NCI-H2171 treated with DMSO at 0.1 percent for 48 hours (cell line): ENCODE data around the gene RRAGC.
"Not testable (repeated sequence)": the region's sequence is repeated elsewhere in the genome, so short reads cannot be mapped to it uniquely, and the experiment has no call there.

Experiments
- DNase-seq: peaks from one replicate; lab custom pipeline; 2025; lab: John Stamatoyannopoulos, UW

The RRAGC gene

DNA sequence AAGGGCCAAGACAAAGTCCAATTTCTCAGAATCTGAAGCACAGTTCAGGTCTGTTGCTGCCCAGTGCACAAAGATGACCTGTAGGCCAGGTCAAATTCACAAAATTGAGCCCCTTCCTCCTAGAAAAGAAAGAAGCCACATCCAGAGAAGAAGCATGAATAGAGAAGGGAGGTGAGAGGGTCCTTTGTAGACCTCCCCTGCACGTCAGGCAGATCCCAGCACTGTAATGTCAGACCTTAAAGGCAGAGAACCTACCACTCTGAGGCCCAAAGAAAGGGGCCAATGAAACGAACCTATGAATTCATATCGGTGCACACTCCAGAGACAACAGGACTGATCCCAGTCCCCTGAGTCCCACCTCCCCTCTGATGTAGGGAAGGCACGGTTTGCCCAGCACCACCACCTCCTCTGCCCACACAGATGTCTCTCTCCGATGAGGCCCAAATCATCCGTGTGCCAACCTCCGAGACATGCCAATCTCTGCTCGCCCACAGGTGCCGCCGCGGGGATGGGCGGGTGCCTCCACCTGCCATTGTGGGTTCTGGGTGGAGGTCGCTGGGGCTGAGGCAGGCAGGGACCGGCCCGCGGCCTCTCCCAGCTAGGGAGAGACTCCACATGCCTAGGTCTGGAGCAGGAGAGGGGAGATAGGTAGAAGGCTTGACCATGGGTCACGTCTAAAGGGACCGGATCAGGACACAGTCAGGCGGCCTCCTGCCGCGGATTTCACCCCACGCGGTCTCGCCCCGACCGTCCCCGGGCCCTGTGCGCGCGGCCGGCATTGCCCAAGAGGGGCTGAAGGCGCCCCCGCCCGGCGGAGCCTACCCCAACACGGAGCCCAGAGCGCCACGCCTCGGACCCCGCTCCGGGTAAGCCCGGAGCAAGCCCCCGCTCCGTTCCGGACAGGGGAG is 42.1 kb downstream of the RRAGC start:
- no peak for DNase-seq

- peak; percentile 68 for DNase-seq
These were observed 43.5 kb downstream of the RRAGC start for GRCh38 chr1:38815903-38816627.

GRCh38 chr1:38814984-38815464 is 44.5 kb downstream of the RRAGC start:
- no peak for DNase-seq

- DNase-seq = peak; percentile 62
These were observed 45.1 kb downstream of the RRAGC start for GRCh38 chr1:38814444-38814983.

DNA sequence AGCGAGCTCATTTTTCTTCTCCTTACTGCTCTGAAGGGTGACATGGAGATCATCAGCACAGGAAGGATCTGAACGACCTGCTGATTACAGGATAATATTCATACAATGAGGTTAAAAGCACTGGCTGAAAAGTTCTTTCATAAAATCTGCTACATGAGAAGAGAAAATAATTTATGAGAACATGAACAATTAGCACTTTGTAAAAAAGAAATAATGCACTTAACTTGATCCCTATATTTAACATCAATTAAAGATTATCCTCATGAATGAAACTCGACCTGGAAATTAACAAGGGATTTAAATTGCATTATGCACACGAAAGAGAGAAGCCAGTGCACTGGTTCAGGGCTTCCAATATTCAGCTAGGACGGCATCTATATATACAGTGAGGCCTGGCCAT is 46.6 kb downstream of the RRAGC start:
- DNase-seq = no peak

GRCh38 chr1:38811466-38811865 is 48.1 kb downstream of the RRAGC start:
- not testable (repeated sequence) for DNase-seq

- DNase-seq = no peak
These were observed 53.5 kb downstream of the RRAGC start for GRCh38 chr1:38806090-38806489.

GRCh38 chr1:38805036-38805435 is 54.5 kb downstream of the RRAGC start:
- no peak for DNase-seq

DNA sequence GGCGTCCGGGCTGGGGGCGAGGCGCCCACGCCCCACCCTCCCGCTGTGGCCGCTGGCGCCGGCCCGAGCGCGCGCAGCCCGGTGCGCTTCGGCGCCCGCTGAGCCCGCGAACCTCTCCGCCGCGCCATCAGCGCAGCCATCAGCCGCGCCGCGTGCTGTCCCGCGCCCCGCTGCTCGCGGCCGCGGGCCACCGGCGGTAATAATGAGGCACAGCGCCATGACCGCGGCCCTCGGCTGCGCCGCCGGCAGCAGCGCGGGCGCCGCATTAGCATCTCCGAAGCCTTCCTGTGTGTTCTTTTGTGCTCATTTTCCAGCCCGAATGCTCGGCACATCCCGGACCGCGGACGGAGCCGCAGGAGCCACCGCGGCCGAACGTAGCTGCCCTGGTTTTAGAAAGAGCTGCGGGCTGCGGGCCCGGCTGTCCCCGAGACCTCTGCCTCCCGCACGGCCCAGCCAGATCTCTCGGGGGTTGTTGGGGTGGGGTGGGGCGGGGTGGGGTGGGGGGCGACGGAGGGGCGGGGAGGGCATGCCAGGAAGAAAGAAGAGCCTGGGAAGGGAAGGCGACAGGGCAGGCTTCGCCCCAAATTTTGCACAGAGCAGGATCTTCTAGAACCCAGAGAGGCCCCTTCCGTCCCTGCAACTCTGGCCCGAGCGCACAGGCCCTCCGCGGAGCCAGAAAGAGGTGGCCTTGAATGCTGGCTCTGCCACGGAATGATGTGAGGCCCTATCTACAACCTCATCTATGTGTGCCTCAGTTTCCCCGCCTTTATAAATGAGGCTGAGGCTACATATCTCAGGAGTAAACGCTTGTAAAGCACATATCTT is 55.3 kb downstream of the RRAGC start:
- DNase-seq = peak; percentile 50

- peak; percentile 41 for DNase-seq
These were observed 55.9 kb downstream of the RRAGC start for GRCh38 chr1:38803647-38804046.

- DNase-seq = no peak
These were observed 58.6 kb downstream of the RRAGC start for GRCh38 chr1:38800720-38801671.

- no peak for DNase-seq
These were observed 66.3 kb downstream of the RRAGC start for GRCh38 chr1:38793299-38793698.

GRCh38 chr1:38791892-38792291 is 67.7 kb downstream of the RRAGC start:
- DNase-seq = no peak

DNA sequence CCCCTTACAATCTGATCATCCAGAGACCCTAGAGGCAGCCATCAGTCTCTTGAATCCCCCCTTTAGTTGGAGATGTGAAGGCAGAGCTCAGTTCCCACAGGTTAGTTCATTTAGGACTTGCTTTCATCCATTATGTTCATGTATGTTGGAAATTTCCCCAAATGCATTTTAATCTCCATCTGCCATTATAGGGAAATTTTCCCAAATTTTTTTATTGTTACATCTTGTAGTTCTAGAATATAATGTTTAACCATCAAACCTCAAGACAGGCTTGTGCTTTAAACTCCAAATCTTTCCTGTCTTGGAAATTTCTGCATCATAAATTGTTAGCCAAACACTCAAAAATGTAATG is 68.4 kb downstream of the RRAGC start:
- no peak for DNase-seq

GRCh38 chr1:38790422-38791163 is 69.0 kb downstream of the RRAGC start:
- DNase-seq = no peak

GRCh38 chr1:38789498-38790169 is 69.9 kb downstream of the RRAGC start:
- DNase-seq = peak; percentile 56

DNA sequence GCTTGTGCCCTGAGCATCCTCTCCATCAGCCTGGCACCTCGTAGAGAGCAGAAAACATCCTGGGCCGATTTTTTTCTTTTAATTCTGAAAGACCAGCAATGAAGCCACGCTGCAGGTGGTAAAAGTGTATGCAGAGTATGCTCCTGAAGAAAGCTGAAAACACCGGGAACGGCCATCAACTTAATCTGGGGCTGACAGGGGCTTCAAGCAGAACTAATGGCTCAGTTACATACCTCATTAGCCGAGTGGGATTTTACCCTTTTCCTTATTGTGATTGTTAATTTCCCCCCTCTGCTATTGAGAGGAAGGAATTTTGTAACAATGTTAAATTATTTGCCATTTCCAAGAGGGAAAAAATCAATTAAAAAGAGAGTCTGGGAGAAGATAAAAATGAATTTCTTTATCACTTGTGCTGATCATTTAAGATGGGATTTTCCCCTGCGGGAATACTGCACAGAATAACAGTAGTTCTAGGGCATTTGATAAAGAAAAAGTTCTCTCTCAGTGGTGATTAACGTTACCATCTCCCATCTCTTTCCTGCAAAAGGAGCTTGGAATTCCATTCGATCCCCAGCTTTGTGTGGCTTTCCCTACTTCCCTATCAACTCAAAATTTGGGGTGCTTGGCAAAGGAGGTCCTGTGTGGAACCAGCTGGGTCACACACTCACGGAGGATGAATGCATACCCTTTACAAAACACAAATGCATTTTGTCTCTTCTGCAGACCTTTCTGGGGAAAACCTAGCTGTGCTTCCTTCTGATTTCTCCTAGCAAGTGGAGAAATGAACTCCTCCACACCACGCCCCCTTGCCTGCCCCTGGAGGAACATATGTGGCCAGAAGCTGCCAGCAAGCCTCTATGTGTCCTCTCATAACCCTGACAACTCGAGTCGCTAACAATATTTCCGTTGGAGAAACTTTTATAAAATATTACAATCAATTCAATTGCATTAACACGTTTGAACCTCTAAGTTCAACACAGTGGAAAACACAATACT is 70.9 kb downstream of the RRAGC start:
- no peak for DNase-seq
